HepG2 (cell line): ENCODE data around the gene ADARB2. TPM values are rescaled to one million over a fixed set of nuclear protein-coding genes. Genes with fewer than 3 reads are reported as not detected.

Experiments used
- ATAC-seq: fragments of 200-7000 bp; cut with Tn5 transposase; 3 replicates; pipeline ENCODE4 v1.9.1; 2020; ENCODE audit warnings: mild to moderate bottlenecking, moderate library complexity
- BruUV-seq: library from RNA; stranded (reverse); fragments of 400-500 nt; replicated peaks from 2 replicates; lab custom pipeline; 2021; lab: Mats Ljungman, UMichigan
- CTCF ChIA-PET: fragments of 300-600 bp; formaldehyde crosslinking; extraction: SDS; loops from one replicate; lab custom pipeline; 2021; ENCODE audit warnings: low total read pairs, inconsistent platforms, low intra/inter-chr PET ratio; lab: Yijun Ruan, JAX
- POLR2A ChIA-PET: fragments of 350-600 bp; sonication (Branson Sonifier 250); formaldehyde crosslinking; loops from one replicate; lab custom pipeline; 2020; ENCODE audit warnings: antibody characterized with exemption, inconsistent platforms; lab: Yijun Ruan, JAX
- DNase-seq: peaks from one replicate; pipeline ENCODE4 v3.0.0-alpha.2; 2015; ENCODE audit warnings: low spot score
- FAIRE-seq: peaks from 3 replicates; lab custom pipeline; 2011; peaks lifted over from hg19 to GRCh38; lab: Jason Lieb, UNC
- H2AFZ ChIP-seq: one replicate; pipeline ENCODE4 v1.6.1; 2011; ENCODE audit warnings: low read length, inconsistent platforms
- H3K27ac ChIP-seq: fragments of 300-600 bp; 3 replicates; pipeline ENCODE4 v1.8.0; 2011; ENCODE audit warnings: mixed run types, mild to moderate bottlenecking, mixed read lengths, low read length, inconsistent platforms; ENCODE audit not compliant: insufficient read depth; ENCODE audit errors: extremely low read length
- H3K27me3 ChIP-seq, 2 experiments: fragments of 200-600 bp in 1 of 2; 2 replicates in 1 of 2; 3 replicates in 1 of 2; pipeline versions ENCODE4 v1.6.0 to v1.8.0; 2011; ENCODE audit warnings: low read length in 2 of 2, mild to moderate bottlenecking in 2 of 2, moderate library complexity in 2 of 2, inconsistent platforms in 1 of 2; ENCODE audit not compliant: insufficient read depth in 2 of 2, control insufficient read depth in 1 of 2
- H3K36me3 ChIP-seq, 2 experiments: fragments of 200-600 bp in 1 of 2; replicated peaks in 1 of 2; 2 replicates in 1 of 2; 3 replicates in 1 of 2; pipeline versions ENCODE4 v1.5.1 to v1.8.0; 2011; ENCODE audit warnings: low read length in 2 of 2, inconsistent platforms in 1 of 2; ENCODE audit not compliant: insufficient read depth in 2 of 2, control insufficient read depth in 1 of 2
- H3K4me1 ChIP-seq: 2 replicates; pipeline ENCODE4 v1.5.1; 2012; ENCODE audit warnings: low read length, inconsistent platforms; ENCODE audit not compliant: insufficient read depth
- H3K4me2 ChIP-seq: 2 replicates; pipeline ENCODE4 v1.6.0; 2011; ENCODE audit warnings: low read depth, low read length, inconsistent platforms
- H3K4me3 ChIP-seq, 3 experiments: fragments of 200-600 bp in 1 of 3; sonication (generic), shearing (Covaris generic) in 1 of 3; replicated peaks in 1 of 3; 2 replicates each; pipeline ENCODE4 v1.5.1; 2011 to 2016; ENCODE audit warnings: low read length in 3 of 3, inconsistent platforms in 2 of 3, low read depth in 2 of 3, mild to moderate bottlenecking in 2 of 3, control low read depth in 1 of 3, mixed read lengths in 1 of 3; ENCODE audit not compliant: insufficient read depth in 1 of 3
- H3K79me2 ChIP-seq: one replicate; pipeline ENCODE4 v1.6.1; 2011; ENCODE audit warnings: low read length, inconsistent platforms; ENCODE audit not compliant: insufficient read depth
- H3K9ac ChIP-seq: 2 replicates; pipeline ENCODE4 v1.6.0; 2011; ENCODE audit warnings: mild to moderate bottlenecking, low read depth, low read length, inconsistent platforms; ENCODE audit not compliant: insufficient read depth
- H3K9me3 ChIP-seq: 2 replicates; pipeline ENCODE4 v1.5.1; 2012; ENCODE audit warnings: mild to moderate bottlenecking, low read length
- H4K20me1 ChIP-seq: 2 replicates; pipeline ENCODE4 v1.6.0; 2011; ENCODE audit warnings: inconsistent platforms, mild to moderate bottlenecking, low read length, moderate library complexity; ENCODE audit not compliant: insufficient read depth
- ETS1 ChIP-seq: sonication (generic); formaldehyde crosslinking; IDR thresholded peaks from 2 replicates; pipeline ENCODE4 v1.4.0; 2020; ENCODE audit warnings: missing genetic modification reagents
- ETV6 ChIP-seq: sonication (generic); formaldehyde crosslinking; conservative IDR thresholded peaks from 2 replicates; pipeline ENCODE4 v1.4.0; 2020; ENCODE audit warnings: missing genetic modification reagents
- GTF2F1 ChIP-seq: fragments of 150-350 bp; IDR thresholded peaks from 2 replicates; pipeline ENCODE4 v1.6.1; 2014; ENCODE audit warnings: low read length
- KAT7 ChIP-seq: IDR thresholded peaks from 2 replicates; pipeline ENCODE4 v1.6.1; 2018; ENCODE audit warnings: borderline replicate concordance, missing compliant biosample characterization
- NR1H2 ChIP-seq: sonication (generic); formaldehyde crosslinking; IDR thresholded peaks from 2 replicates; pipeline ENCODE4 v1.8.1; 2022; ENCODE audit warnings: low read depth, missing genetic modification reagents, borderline replicate concordance
- REST ChIP-seq, 2 experiments: IDR thresholded peaks; 2 replicates each; pipeline ENCODE4 v1.6.1; 2011 to 2012; ENCODE audit warnings: low read length in 2 of 2, borderline replicate concordance in 1 of 2, low read depth in 1 of 2, mild to moderate bottlenecking in 1 of 2, moderate library complexity in 1 of 2
- RNF2 ChIP-seq: fragments of 450-650 bp; conservative IDR thresholded peaks from 2 replicates; pipeline ENCODE4 v1.6.1; 2016; ENCODE audit warnings: low read depth
- U2AF2 ChIP-seq: fragments of 200-400 bp; formaldehyde crosslinking; IDR thresholded peaks from 2 replicates; pipeline ENCODE4 v1.6.1; 2017; ENCODE audit warnings: low read depth, mild to moderate bottlenecking, low read length
- ZBTB4 ChIP-seq: sonication (generic); formaldehyde crosslinking; IDR thresholded peaks from 2 replicates; pipeline ENCODE4 v1.4.0; 2020; ENCODE audit warnings: missing genetic modification reagents, mild to moderate bottlenecking, borderline replicate concordance
- ZHX2 ChIP-seq, 2 experiments: sonication (generic) in 1 of 2; formaldehyde crosslinking in 1 of 2; IDR thresholded peaks; 2 replicates each; pipeline versions ENCODE4 v1.6.1 to v1.9.0; 2014 to 2022; ENCODE audit warnings: antibody characterized with exemption in 1 of 2, borderline replicate concordance in 1 of 2, inconsistent platforms in 1 of 2, low read depth in 1 of 2, missing genetic modification reagents in 1 of 2
- WGBS: methylation state at CpG from one replicate; pipeline ENCODE4 v1.1.6; 2017; ENCODE audit warnings: low lambda C conversion rate; 5-methylcytosine and 5-hydroxymethylcytosine counted together
- in situ Hi-C: cut with HindIII; loops from 2 replicates; pipeline ENCODE4 v1.10.0; 2017; ENCODE audit warnings: low pct_unique_long_range_greater_than_20kb; ENCODE audit not compliant: extremely low pct_ligation_motif_present
- intact Hi-C: fragments of 100-400 bp; cut with micrococcal nuclease; formaldehyde crosslinking; loops from one replicate; pipeline ENCODE4 v1.10.0; 2022; ENCODE audit not compliant: unreplicated experiment
- polyA plus RNA-seq, 8 experiments: library from polyadenylated mRNA; depleted of rRNA in 3 of 8; stranded (reverse) in 7 of 8; unstranded in 1 of 8; fragments of >200 nt; fragmentation: Illumina TruSeq in 4 of 8; extraction: Trizol in 4 of 8; gene quantifications; 2 replicates each; pipeline versions ENCODE4 v1.2.1 to v1.2.3, GENCODE V29; 2011 to 2016; ENCODE audit warnings: low read depth in 4 of 8, missing spikeins in 1 of 8, mixed read lengths in 1 of 8; ENCODE audit not compliant: insufficient read depth in 1 of 8
- total RNA-seq, 5 experiments: library from RNA; depleted of rRNA; stranded (reverse); fragments of >200 nt; fragmentation: Illumina TruSeq; extraction: Trizol; gene quantifications; 2 replicates each; pipeline ENCODE4 v1.2.3, GENCODE V29; 2016; ENCODE audit warnings: low read depth in 1 of 5

The ADARB2 gene
- total and polyA plus RNA-seq, 2 of the 13 experiments (the other 11 are each of a cell fraction or from before 2014, with no cell fraction given) = not detected

GRCh38 chr10:1734288-1734687 lies 3.0 kb downstream of the ADARB2 start:
- H2AFZ ChIP-seq = no peak overlapping the region
- H3K9me3 ChIP-seq = no peaks in the 10 kb centered on the region
- FAIRE-seq (no peak), ATAC-seq (no peak), DNase-seq (no peak)
- H3K4me2 ChIP-seq = no peak overlapping the region
- ChIA-PET CTCF (no interaction called here), POLR2A (no interaction called here)
- intact Hi-C loops (loop anchor here (5.0 kb wide), 1 partner anchor 622 kb away; no protein-coding TSS in a partner anchor), in situ Hi-C loops (no loop called here)
- WGBS = 2% methylated on average over 3 of the region's 3 CpGs
- H3K27me3 ChIP-seq = peaks cover 7 to 61% of the 10 kb centered on the region in 2 experiments
- no peak overlapping the region for H3K9ac ChIP-seq
- no peaks in the 10 kb centered on the region for H4K20me1 ChIP-seq
- H3K27ac ChIP-seq = no peak overlapping the region
- no peak overlapping the region for H3K4me3 ChIP-seq
- no peaks in the 10 kb centered on the region for H3K36me3 ChIP-seq
- no peaks in the 10 kb centered on the region for H3K79me2 ChIP-seq
- no TSS peak for BruUV-seq
- no peaks in the 10 kb centered on the region for H3K4me1 ChIP-seq
- TF ChIP-seq ETS1 = no peak
- no peak for TF ChIP-seq REST (IDR thresholded peaks at IDR 0.05; ENCODE audit: borderline replicate concordance in 1 of 2, low read depth in 1 of 2, low read length in 2 of 2)
- no peak for TF ChIP-seq U2AF2
- no peak for TF ChIP-seq GTF2F1
- TF ChIP-seq NR1H2 (CRISPR knock-in tag) = no peak
- TF ChIP-seq KAT7 (CRISPR knock-in tag) = no peak
- TF ChIP-seq ETV6 (CRISPR knock-in tag) = no peak
- TF ChIP-seq ZBTB4 (CRISPR knock-in tag) = no peak
- no peak for TF ChIP-seq RNF2
- no peak for TF ChIP-seq ZHX2 (IDR thresholded peaks at IDR 0.05; ENCODE audit: low read depth)
- no peak for TF ChIP-seq ZHX2 (CRISPR knock-in tag; IDR thresholded peaks at IDR 0.05; ENCODE audit: borderline replicate concordance)
